Upper lobe of left lung (tissue), 6 donors: ENCODE measurements around the gene LYPLA2. TPM values are rescaled to one million over a fixed set of nuclear protein-coding genes. Genes with fewer than 3 reads are reported as not detected.
"Not testable (repeated sequence)": the region's sequence is repeated elsewhere in the genome, so short reads cannot be mapped to it uniquely, and the experiment has no call there.

Experiments
- ATAC-seq, 2 donors: fragments of 200-7000 bp; cut with Tn5 transposase; one replicate each; pipeline ENCODE4 v1.9.1; 2022; ENCODE audit warnings: mild to moderate bottlenecking in 2 of 2, moderate library complexity in 2 of 2; ENCODE audit not compliant: low FRiP score in 2 of 2
- DNase-seq, 2 donors: peaks; one replicate each; pipeline ENCODE4 v3.0.0-alpha.2; 2019 to 2020
- H3K27ac ChIP-seq, 4 donors: fragments of 200-600 bp; sonication (generic); one replicate each; pipeline ENCODE4 v1.5.1; 2016 to 2019
- H3K27me3 ChIP-seq, 4 donors: fragments of 200-600 bp; sonication (generic); one replicate each; pipeline ENCODE4 v1.5.1; 2017 to 2019
- H3K36me3 ChIP-seq, 4 donors: fragments of 200-600 bp; sonication (generic); one replicate each; pipeline ENCODE4 v1.5.1; 2016 to 2019
- H3K4me1 ChIP-seq, 4 donors: fragments of 200-600 bp; sonication (generic); one replicate each; pipeline ENCODE4 v1.5.1; 2018 to 2019
- H3K4me3 ChIP-seq, 4 donors: fragments of 200-600 bp; sonication (generic); one replicate each; pipeline ENCODE4 v1.5.1; 2017 to 2019; ENCODE audit warnings: mild to moderate bottlenecking in 2 of 4, moderate library complexity in 1 of 4
- H3K9me3 ChIP-seq, 4 donors: fragments of 200-600 bp; sonication (generic); one replicate each; pipeline ENCODE4 v1.5.1; 2018 to 2019
- CTCF ChIP-seq, 6 experiments: fragments of 450-650 bp in 4 of 6; fragments of 200-600 bp in 2 of 6; sonication (generic) in 2 of 6; IDR thresholded peaks; one replicate each; pipeline ENCODE4 v1.5.1; 2016 to 2019; ENCODE audit warnings: antibody characterized with exemption in 6 of 6
- EP300 ChIP-seq, 4 donors: sonication (generic); formaldehyde crosslinking; IDR thresholded peaks; one replicate each; pipeline ENCODE4 v1.5.1; 2017; ENCODE audit warnings: antibody characterized with exemption in 4 of 4, control low read depth in 2 of 4
- POLR2A ChIP-seq, 4 donors: fragments of 450-650 bp; IDR thresholded peaks; one replicate each; pipeline ENCODE4 v1.5.1; 2016 to 2017; ENCODE audit warnings: antibody characterized with exemption in 4 of 4, mild to moderate bottlenecking in 2 of 4
- POLR2AphosphoS5 ChIP-seq, 2 donors: sonication (generic); formaldehyde crosslinking; IDR thresholded peaks; one replicate each; pipeline ENCODE4 v1.5.1; 2017; ENCODE audit warnings: antibody characterized with exemption in 2 of 2
- WGBS, 2 donors: methylation state at CpG; one replicate each; pipeline ENCODE4 v1.1.5; 2017 to 2018; 5-methylcytosine and 5-hydroxymethylcytosine counted together
- total RNA-seq, 6 donors: library from RNA; depleted of rRNA in 4 of 6; stranded (reverse); fragments of >200 nt in 4 of 6; gene quantifications; one replicate each; pipeline versions ENCODE4 v1.1.0 to v1.2.1, GENCODE V29; 2016 to 2021
- donor health status: DM: no; HTN: no; CAD: no; lungs with moderate emphysema.
- donor health status: DM: no; HTN: yes; CAD: no; lungs with severe emphysema.

LYPLA2 gene
- total RNA-seq, 6 donors from 2014 or later: 38.5 to 84.1 (median 59.9) TPM

GRCh38 chr1:23827717-23828116 is 36.8 kb downstream of the LYPLA2 start:
- Histone ChIP-seq H3K36me3 (no peaks in the 10 kb centered on the region), H3K27ac (no peak overlapping the region), H3K9me3 (no peaks in the 10 kb centered on the region), H3K4me1 (peaks cover 7 to 13% (median 9%) of the 10 kb centered on the region in 4 donors), H3K4me3 (no peak overlapping the region), H3K27me3 (no peaks in the 10 kb centered on the region)
- TF ChIP-seq POLR2AphosphoS5 (IDR thresholded peaks at IDR 0.05) (no peak), EP300 (IDR thresholded peaks at IDR 0.05) (no peak), CTCF (IDR thresholded peaks at IDR 0.05) (no peak), POLR2A (IDR thresholded peaks at IDR 0.05) (no peak)
- no peak for ATAC-seq
- no peak for DNase-seq
- 77 to 90% methylated on average over 1 of the region's 1 CpG for WGBS, 2 donors

- ATAC-seq, DNase-seq, H3K27ac ChIP-seq, H3K36me3 ChIP-seq, H3K27me3 ChIP-seq, H3K9me3 ChIP-seq, H3K4me3 ChIP-seq: not testable (repeated sequence)
- peaks cover 6 to 15% (median 9%) of the 10 kb centered on the region in 4 donors for H3K4me1 ChIP-seq
- WGBS, 2 donors: 85% methylated on average over 6 of the region's 6 CpGs
Observed at GRCh38 chr1:23834156-23834555, 43.2 kb downstream of the LYPLA2 start.

- TF ChIP-seq POLR2AphosphoS5 (IDR thresholded peaks at IDR 0.05): no peak
- no peak for TF ChIP-seq EP300 (IDR thresholded peaks at IDR 0.05)
- no peak for TF ChIP-seq POLR2A (IDR thresholded peaks at IDR 0.05)
- TF ChIP-seq CTCF (IDR thresholded peaks at IDR 0.05): no peak
- 62 to 69% methylated on average over 3 of the region's 3 CpGs for WGBS, 2 donors
Observed at GRCh38 chr1:23836037-23836436, 45.1 kb downstream of the LYPLA2 start.

GRCh38 chr1:23837908-23838307 is 47.0 kb downstream of the LYPLA2 start:
- H3K36me3 ChIP-seq: no peaks in the 10 kb centered on the region
- ATAC-seq (peak in 1 of 2 donors; percentile 46), DNase-seq (peak in 1 of 2 donors; percentile 40)
- H3K27ac ChIP-seq: no peak overlapping the region
- WGBS, 2 donors: 11 to 18% methylated on average over 13 of the region's 13 CpGs
- no peaks in the 10 kb centered on the region for H3K9me3 ChIP-seq
- TF ChIP-seq POLR2AphosphoS5 (IDR thresholded peaks at IDR 0.05): no peak
- TF ChIP-seq CTCF (IDR thresholded peaks at IDR 0.05): no peak
- TF ChIP-seq EP300 (IDR thresholded peaks at IDR 0.05): no peak
- TF ChIP-seq POLR2A (IDR thresholded peaks at IDR 0.05): no peak
- peak overlapping the region in 3 of 4 donors; percentile 26 to 46 (median 39) for H3K4me3 ChIP-seq
- H3K27me3 ChIP-seq: no peaks in the 10 kb centered on the region
- H3K4me1 ChIP-seq: peaks cover 6 to 15% (median 9%) of the 10 kb centered on the region in 4 donors

More at GRCh38 chr1:23836037-23836436, 45.1 kb downstream of the LYPLA2 start:
- ATAC-seq: no peak
- H3K4me1 ChIP-seq: peaks cover 6 to 15% (median 9%) of the 10 kb centered on the region in 4 donors
- no peak for DNase-seq
- H3K27ac ChIP-seq: no peak overlapping the region
- no peaks in the 10 kb centered on the region for H3K9me3 ChIP-seq
- no peaks in the 10 kb centered on the region for H3K36me3 ChIP-seq
- H3K4me3 ChIP-seq: no peak overlapping the region
- no peaks in the 10 kb centered on the region for H3K27me3 ChIP-seq

- Histone ChIP-seq H3K9me3 (no peaks in the 10 kb centered on the region), H3K27ac (no peak overlapping the region), H3K27me3 (no peaks in the 10 kb centered on the region), H3K36me3 (no peaks in the 10 kb centered on the region), H3K4me3 (peak overlapping the region in 3 of 4 donors; percentile 26 to 46 (median 39)), H3K4me1 (peaks cover 6 to 15% (median 9%) of the 10 kb centered on the region in 4 donors)
- DNase-seq (peak; percentile 78 to 94), ATAC-seq (peak; percentile 94 to 99)
- WGBS, 2 donors: 0% methylated on average over 3 to 16 of the region's 21 CpGs
- TF ChIP-seq POLR2AphosphoS5 (IDR thresholded peaks at IDR 0.05) (no peak), CTCF (IDR thresholded peaks at IDR 0.05) (peak in 1 of 6 experiments; percentile 7)
Observed at GRCh38 chr1:23838401-23838866, 47.5 kb downstream of the LYPLA2 start.
